ENCODE measurements around the gene GUCY1A2.

Gene GUCY1A2

GRCh38 chr11:106728859-106729258 is 289.4 kb downstream of the GUCY1A2 start:
- no peak for DNase-seq (ENCODE audit: low read depth)

- DNase-seq (ENCODE audit: low read depth) = no peak
Observed at GRCh38 chr11:106728379-106728778, 289.9 kb downstream of the GUCY1A2 start.

GRCh38 chr11:106727256-106727655 is 291.0 kb downstream of the GUCY1A2 start:
- no peak for DNase-seq (ENCODE audit: low read depth)

- no peak for DNase-seq (ENCODE audit: low read depth)
Observed at GRCh38 chr11:106724293-106724892, 293.9 kb downstream of the GUCY1A2 start.

GRCh38 chr11:106723071-106723470 is 295.2 kb downstream of the GUCY1A2 start:
- no peak for DNase-seq (ENCODE audit: low read depth)

GRCh38 chr11:106717222-106717621 is 301.1 kb downstream of the GUCY1A2 start:
- no peak for DNase-seq (ENCODE audit: low read depth)

GRCh38 chr11:106714199-106714598 is 304.1 kb downstream of the GUCY1A2 start:
- DNase-seq (ENCODE audit: low read depth) = no peak

- no peak for DNase-seq (ENCODE audit: low read depth)
Observed at GRCh38 chr11:106708348-106708747, 309.9 kb downstream of the GUCY1A2 start.

GRCh38 chr11:106706355-106706754 is 311.9 kb downstream of the GUCY1A2 start:
- DNase-seq (ENCODE audit: low read depth) = no peak

GRCh38 chr11:106702805-106703204 is 315.5 kb downstream of the GUCY1A2 start:
- no peak for DNase-seq (ENCODE audit: low read depth)

GRCh38 chr11:106697058-106697457 is 321.2 kb downstream of the GUCY1A2 start:
- no peak for DNase-seq (ENCODE audit: low read depth)

- no peak for DNase-seq (ENCODE audit: low read depth)
Observed at GRCh38 chr11:106695506-106695905, 322.8 kb downstream of the GUCY1A2 start.

- DNase-seq (ENCODE audit: low read depth) = no peak
Observed at GRCh38 chr11:106694501-106694900, 323.8 kb downstream of the GUCY1A2 start.

GRCh38 chr11:106691807-106692365 is 326.4 kb downstream of the GUCY1A2 start:
- DNase-seq (ENCODE audit: low read depth) = no peak

GRCh38 chr11:106690923-106691322 is 327.4 kb downstream of the GUCY1A2 start:
- DNase-seq (ENCODE audit: low read depth) = no peak

GRCh38 chr11:106684944-106685343 is 333.3 kb downstream of the GUCY1A2 start:
- no peak for DNase-seq (ENCODE audit: low read depth)

- DNase-seq (ENCODE audit: low read depth) = no peak
Observed at GRCh38 chr11:106683435-106683834, 334.8 kb downstream of the GUCY1A2 start.

- no peak for DNase-seq (ENCODE audit: low read depth)
Observed at GRCh38 chr11:106681435-106681834, 336.8 kb downstream of the GUCY1A2 start.

- DNase-seq (ENCODE audit: low read depth) = no peak
Observed at GRCh38 chr11:106679581-106679980, 338.7 kb downstream of the GUCY1A2 start.

- DNase-seq (ENCODE audit: low read depth) = no peak
Observed at GRCh38 chr11:106679181-106679580, 339.1 kb downstream of the GUCY1A2 start.

GRCh38 chr11:106670069-106670468 is 348.2 kb downstream of the GUCY1A2 start:
- no peak for DNase-seq (ENCODE audit: low read depth)

GRCh38 chr11:106668147-106668546 is 350.1 kb downstream of the GUCY1A2 start:
- no peak for DNase-seq (ENCODE audit: low read depth)

GRCh38 chr11:106656646-106657045 is 361.6 kb downstream of the GUCY1A2 start:
- no peak for DNase-seq (ENCODE audit: low read depth)

GRCh38 chr11:106644824-106645223 is 373.5 kb downstream of the GUCY1A2 start:
- DNase-seq (ENCODE audit: low read depth) = no peak

All from activated T-cell treated with anti-CD3 and anti-CD28 coated beads for 24 hours (primary cell).